Dermis blood vessel endothelial cell (primary cell): ENCODE measurements around the gene TMCC3. TPM values are rescaled to one million over a fixed set of nuclear protein-coding genes. Genes with fewer than 3 reads are reported as not detected.
"Not testable (repeated sequence)": the region's sequence is repeated elsewhere in the genome, so short reads cannot be mapped to it uniquely, and the experiment has no call there.

ENCODE experiments used
- DNase-seq: peaks from one replicate; pipeline ENCODE4 v3.0.0; 2010
- total RNA-seq: library from RNA; depleted of rRNA; stranded (reverse); fragments of >200 nt; gene quantifications from 2 replicates; pipeline ENCODE4 v1.2.3, GENCODE V29; 2014

Gene TMCC3
- total RNA-seq, 1 donor from 2014 or later = 34.5 TPM

GRCh38 chr12:94599189-94599588, 51.2 kb downstream of the TMCC3 start:
- no peak for DNase-seq

- no peak for DNase-seq
Measured at GRCh38 chr12:94597268-94597667, 53.1 kb downstream of the TMCC3 start.

- no peak for DNase-seq
Measured at GRCh38 chr12:94596596-94596995, 53.8 kb downstream of the TMCC3 start.

- peak; percentile 7 for DNase-seq
Measured at GRCh38 chr12:94595152-94595551, 55.2 kb downstream of the TMCC3 start.

GRCh38 chr12:94594443-94594825, 55.9 kb downstream of the TMCC3 start:
- DNase-seq = peak; percentile 36

GRCh38 chr12:94593822-94594442, 56.4 kb downstream of the TMCC3 start:
- DNase-seq = no peak

- not testable (repeated sequence) for DNase-seq
Measured at GRCh38 chr12:94592723-94593122, 57.6 kb downstream of the TMCC3 start.

- peak; percentile 91 for DNase-seq
Measured at GRCh38 chr12:94592080-94592479, 58.3 kb downstream of the TMCC3 start.

- no peak for DNase-seq
Measured at GRCh38 chr12:94590428-94590827, 59.9 kb downstream of the TMCC3 start.

GRCh38 chr12:94589591-94590001, 60.8 kb downstream of the TMCC3 start:
- DNase-seq = no peak

- no peak for DNase-seq
Measured at GRCh38 chr12:94588346-94588745, 62.0 kb downstream of the TMCC3 start.

GRCh38 chr12:94587266-94588241, 62.8 kb downstream of the TMCC3 start:
- DNase-seq = peak; percentile 93

GRCh38 chr12:94586589-94587259, 63.6 kb downstream of the TMCC3 start:
- DNase-seq = peak; percentile 94

- DNase-seq = no peak
Measured at GRCh38 chr12:94585626-94586025, 64.7 kb downstream of the TMCC3 start.

- DNase-seq = no peak
Measured at GRCh38 chr12:94584377-94584776, 66.0 kb downstream of the TMCC3 start.

GRCh38 chr12:94582591-94582990, 67.8 kb downstream of the TMCC3 start:
- no peak for DNase-seq

- no peak for DNase-seq
Measured at GRCh38 chr12:94575645-94576403, 74.5 kb downstream of the TMCC3 start.

GRCh38 chr12:94575024-94575423, 75.3 kb downstream of the TMCC3 start:
- DNase-seq = no peak

- peak; percentile 99 for DNase-seq
Measured at GRCh38 chr12:94571556-94571955, 78.8 kb downstream of the TMCC3 start.

GRCh38 chr12:94570161-94570560, 80.2 kb downstream of the TMCC3 start:
- peak; percentile 88 for DNase-seq

- no peak for DNase-seq
Measured at GRCh38 chr12:94567761-94568160, 82.6 kb downstream of the TMCC3 start.

GRCh38 chr12:94566345-94566744, 84.0 kb downstream of the TMCC3 start:
- DNase-seq = no peak

GRCh38 chr12:94565683-94566082, 84.7 kb downstream of the TMCC3 start:
- DNase-seq = no peak
